Gastrocnemius medialis (tissue), 4 donors: Measurements from ENCODE around the gene ACOX1.

Experiments
- CTCF ChIP-seq, 5 experiments: fragments of 450-650 bp in 3 of 5; fragments of 200-600 bp in 2 of 5; sonication (generic) in 2 of 5; IDR thresholded peaks in 4 of 5; conservative IDR thresholded peaks in 1 of 5; 1 replicate in 4 of 5; 2 replicates in 1 of 5; pipeline ENCODE4 v1.5.1; 2016 to 2019; ENCODE audit warnings: antibody characterized with exemption in 5 of 5, mild to moderate bottlenecking in 3 of 5, moderate library complexity in 3 of 5
- POLR2A ChIP-seq, 2 donors: fragments of 450-650 bp; IDR thresholded peaks; one replicate each; pipeline ENCODE4 v1.6.1; 2017; ENCODE audit warnings: antibody characterized with exemption in 2 of 2, mild to moderate bottlenecking in 2 of 2, moderate library complexity in 2 of 2

GRCh38 chr17:76009447-76009846 lies 30.5 kb upstream of the ACOX1 start:
- TF ChIP-seq CTCF (IDR thresholded peaks at IDR 0.05 in 4 of 5, conservative IDR thresholded peaks at IDR 0.05 in 1 of 5) (no peak), POLR2A (IDR thresholded peaks at IDR 0.05) (no peak)
